Panc1 (cell line): ENCODE measurements around the gene ZNF189. TPM values are rescaled to one million over a fixed set of nuclear protein-coding genes. Genes with fewer than 3 reads are reported as not detected.

Experiments used
- ATAC-seq: fragments of 200-7000 bp; cut with Tn5 transposase; 2 replicates; pipeline ENCODE4 v1.9.1; 2020; ENCODE audit warnings: mild to moderate bottlenecking, moderate library complexity
- BruUV-seq: library from RNA; stranded (reverse); fragments of 400-500 nt; replicated peaks from 2 replicates; lab custom pipeline; 2021; lab: Mats Ljungman, UMichigan
- CTCF ChIA-PET: fragments of 300-600 bp; sonication (Branson Sonifier 250); formaldehyde crosslinking; loops from one replicate; lab custom pipeline; 2022; ENCODE audit warnings: antibody characterized with exemption; lab: Charles Lee
- POLR2A ChIA-PET: fragments of 300-600 bp; sonication (Branson Sonifier 250); formaldehyde crosslinking; loops from one replicate; lab custom pipeline; 2022; ENCODE audit warnings: antibody characterized with exemption; lab: Charles Lee
- DNase-seq: peaks from one replicate; pipeline ENCODE4 v3.0.0-alpha.2; 2010; ENCODE audit warnings: low read depth, low spot score
- H3K27ac ChIP-seq: 2 replicates; pipeline ENCODE4 v1.5.1; 2011; ENCODE audit warnings: mild to moderate bottlenecking, low read length, inconsistent platforms
- H3K27me3 ChIP-seq: fragments of 200-500 bp; sonication (Bioruptor generic); 2 replicates; pipeline ENCODE4 v1.6.0; 2014; ENCODE audit warnings: low read length, inconsistent platforms; ENCODE audit not compliant: control insufficient read depth, insufficient read depth
- H3K36me3 ChIP-seq: fragments of 200-500 bp; sonication (Bioruptor generic); 2 replicates; pipeline ENCODE4 v1.5.1; 2014; ENCODE audit warnings: inconsistent platforms, mild to moderate bottlenecking, low read length, moderate library complexity; ENCODE audit not compliant: control insufficient read depth, insufficient read depth
- H3K4me1 ChIP-seq: 2 replicates; pipeline ENCODE4 v1.5.1; 2011; ENCODE audit warnings: inconsistent platforms, mild to moderate bottlenecking, low read length, moderate library complexity; ENCODE audit not compliant: control insufficient read depth, insufficient read depth
- H3K4me3 ChIP-seq, 2 experiments: 2 replicates each; pipeline ENCODE4 v1.5.1; 2011 to 2012; ENCODE audit warnings: low read depth in 2 of 2, low read length in 2 of 2, mild to moderate bottlenecking in 2 of 2, inconsistent platforms in 1 of 2, moderate library complexity in 1 of 2
- H3K9me3 ChIP-seq: fragments of 200-500 bp; sonication (Bioruptor generic); 2 replicates; pipeline ENCODE4 v1.5.1; 2014; ENCODE audit warnings: low read depth, mild to moderate bottlenecking, inconsistent platforms, low read length, moderate library complexity; ENCODE audit not compliant: control insufficient read depth, insufficient read depth
- CTCF ChIP-seq: fragments of 450-650 bp; IDR thresholded peaks from 2 replicates; pipeline ENCODE4 v1.5.1; 2017; ENCODE audit warnings: mild to moderate bottlenecking
- POLR2AphosphoS5 ChIP-seq: IDR thresholded peaks from 2 replicates; pipeline ENCODE4 v1.6.1; 2012; ENCODE audit warnings: mild to moderate bottlenecking, low read depth, low read length, moderate library complexity
- REST ChIP-seq, 2 experiments: IDR thresholded peaks; 2 replicates each; pipeline ENCODE4 v1.6.1; 2011 to 2012; ENCODE audit warnings: low read depth in 2 of 2, control low read depth in 1 of 2, low read length in 1 of 2, mild to moderate bottlenecking in 1 of 2, moderate library complexity in 1 of 2; ENCODE audit not compliant: insufficient read depth in 1 of 2
- SIN3A ChIP-seq: IDR thresholded peaks from 2 replicates; pipeline ENCODE4 v1.6.1; 2012; ENCODE audit warnings: low read depth, mild to moderate bottlenecking, low read length, moderate library complexity, borderline replicate concordance; ENCODE audit not compliant: insufficient read depth
- TCF7L2 ChIP-seq: IDR thresholded peaks from 2 replicates; pipeline ENCODE4 v1.6.1; 2011; ENCODE audit warnings: mild to moderate bottlenecking, low read depth, low read length, inconsistent platforms
- in situ Hi-C: cut with HindIII; loops from 2 replicates; pipeline ENCODE4 v1.10.0; 2016; ENCODE audit warnings: low sequenced_read_pairs, low pct_unique_long_range_greater_than_20kb
- intact Hi-C: fragments of 100-400 bp; cut with micrococcal nuclease; formaldehyde crosslinking; loops from one replicate; pipeline ENCODE4 v1.10.0; 2022; ENCODE audit not compliant: unreplicated experiment
- total RNA-seq: library from RNA; stranded (reverse); gene quantifications from one replicate; pipeline ENCODE4 v1.2.1, GENCODE V29; 2021; ENCODE audit not compliant: unreplicated experiment

Gene ZNF189
- total RNA-seq, 1 experiment from 2014 or later: 7.0 TPM

GRCh38 chr9:101449071-101449721, 50.5 kb downstream of the ZNF189 start:
- H3K9me3 ChIP-seq: no peaks in the 10 kb centered on the region
- no peak overlapping the region for H3K27ac ChIP-seq
- ATAC-seq (peak; percentile 100), DNase-seq (peak; percentile 51)
- no TSS peak for BruUV-seq
- ChIA-PET CTCF (interaction anchor here (0.6 to 1.6 kb wide), 7 partner anchors 10 to 84 kb away, joined by 3 to 10 read pairs (median 4); partner anchors contain the start of gene RNF20), POLR2A (no interaction called here)
- intact Hi-C loops: loop anchor here (2.0 kb wide), 1 partner anchor 82 kb away; no protein-coding TSS in a partner anchor
- H3K4me1 ChIP-seq: no peaks in the 10 kb centered on the region
- in situ Hi-C loops: no loop called here
- peaks cover 2% of the 10 kb centered on the region; the same call in 1 of the 2 replicates for H3K27me3 ChIP-seq
- no peak for TF ChIP-seq SIN3A
- TF ChIP-seq POLR2AphosphoS5: no peak
- peak; percentile 93 for TF ChIP-seq CTCF
- no peak for TF ChIP-seq TCF7L2
- H3K36me3 ChIP-seq: no peaks in the 10 kb centered on the region
- H3K4me3 ChIP-seq: peak overlapping the region; percentile 52 to 56

GRCh38 chr9:101450931-101451330, 52.3 kb downstream of the ZNF189 start:
- no peaks in the 10 kb centered on the region for H3K4me1 ChIP-seq
- TF ChIP-seq POLR2AphosphoS5 (no peak), REST (IDR thresholded peaks at IDR 0.05; ENCODE audit: insufficient read depth in 1 of 2, low read depth in 2 of 2, low read length in 1 of 2) (no peak), CTCF (no peak), TCF7L2 (no peak), SIN3A (no peak)
- no TSS peak for BruUV-seq
- no peak overlapping the region for H3K4me3 ChIP-seq
- CTCF ChIA-PET: interaction anchor here (0.7 kb wide), 1 partner anchor 82 kb away, joined by 3 read pairs; no protein-coding TSS in a partner anchor
- intact Hi-C loops (no loop called here), in situ Hi-C loops (no loop called here)
- H3K27me3 ChIP-seq: peaks cover 2% of the 10 kb centered on the region; the same call in 1 of the 2 replicates
- ATAC-seq (no peak), DNase-seq (no peak)
- no peaks in the 10 kb centered on the region for H3K9me3 ChIP-seq
- H3K27ac ChIP-seq: no peak overlapping the region
- no peaks in the 10 kb centered on the region for H3K36me3 ChIP-seq
- POLR2A ChIA-PET: no interaction called here
